Common myeloid progenitor, CD34-positive (primary cell): Measurements from ENCODE around the gene C5AR1.

ENCODE experiments used
- CTCF ChIA-PET: fragments of 350-600 bp; sonication (Branson Sonifier 250); formaldehyde crosslinking; loops from one replicate; lab custom pipeline; 2021; ENCODE audit warnings: antibody characterized with exemption; lab: Charles Lee
- POLR2A ChIA-PET: fragments of 350-600 bp; sonication (Branson Sonifier 250); formaldehyde crosslinking; loops from one replicate; lab custom pipeline; 2021; ENCODE audit warnings: antibody characterized with exemption; lab: Charles Lee
- DNase-seq, 3 donors: peaks; one replicate each; pipeline versions ENCODE4 v3.0.0 to v3.0.0-alpha.2; 2013
- H3K27ac ChIP-seq, 2 experiments: 1 replicate in 1 of 2; 2 replicates in 1 of 2; pipeline ENCODE4 v1.7.0; 2013; ENCODE audit warnings: inconsistent platforms in 2 of 2, low read length in 2 of 2, mild to moderate bottlenecking in 2 of 2, low read depth in 1 of 2, moderate library complexity in 1 of 2; ENCODE audit not compliant: severe bottlenecking in 2 of 2, insufficient read depth in 1 of 2, poor library complexity in 1 of 2
- H3K27me3 ChIP-seq, 5 experiments: replicated peaks in 2 of 5; 1 replicate in 3 of 5; 2 replicates in 2 of 5; pipeline versions ENCODE4 v1.6.1 to v1.7.0; 2013; ENCODE audit warnings: low read length in 4 of 5, mild to moderate bottlenecking in 2 of 5, moderate library complexity in 2 of 5, inconsistent platforms in 1 of 5; ENCODE audit not compliant: insufficient read depth in 5 of 5, control insufficient read depth in 4 of 5
- H3K36me3 ChIP-seq, 4 experiments: 1 replicate in 2 of 4; 2 replicates in 2 of 4; pipeline versions ENCODE4 v1.6.1 to v1.7.0; 2013; ENCODE audit warnings: low read length in 3 of 4, control low read depth in 1 of 4, mild to moderate bottlenecking in 1 of 4; ENCODE audit not compliant: control insufficient read depth in 4 of 4, insufficient read depth in 4 of 4
- H3K4me1 ChIP-seq, 4 experiments: 1 replicate in 3 of 4; 2 replicates in 1 of 4; pipeline versions ENCODE4 v1.6.1 to v1.7.1; 2013; ENCODE audit warnings: low read length in 3 of 4, mild to moderate bottlenecking in 3 of 4, control low read depth in 1 of 4, inconsistent platforms in 1 of 4, moderate library complexity in 1 of 4; ENCODE audit not compliant: control insufficient read depth in 4 of 4, insufficient read depth in 4 of 4; ENCODE audit errors: control extremely low read depth in 1 of 4
- H3K4me3 ChIP-seq, 7 experiments: 1 replicate in 4 of 7; 2 replicates in 3 of 7; pipeline versions ENCODE4 v1.5.1 to v1.7.0; 2013; ENCODE audit warnings: mild to moderate bottlenecking in 7 of 7, low read length in 6 of 7, moderate library complexity in 6 of 7, inconsistent platforms in 2 of 7, low read depth in 2 of 7, control low read depth in 1 of 7; ENCODE audit not compliant: insufficient read depth in 4 of 7, control insufficient read depth in 1 of 7; ENCODE audit errors: extremely low read depth in 1 of 7
- H3K9me3 ChIP-seq, 5 experiments: 1 replicate in 4 of 5; 2 replicates in 1 of 5; pipeline versions ENCODE4 v1.6.1 to v1.7.1; 2013; ENCODE audit warnings: low read length in 4 of 5, mild to moderate bottlenecking in 2 of 5, inconsistent platforms in 1 of 5, low read depth in 1 of 5, moderate library complexity in 1 of 5; ENCODE audit not compliant: control insufficient read depth in 4 of 5, insufficient read depth in 2 of 5; ENCODE audit errors: control extremely low read depth in 1 of 5
- WGBS: methylation state at CpG from one replicate; pipeline ENCODE4 v1.1.5; 2013; ENCODE audit not compliant: insufficient coverage; 5-methylcytosine and 5-hydroxymethylcytosine counted together

Gene C5AR1

GRCh38 chr19:47313754-47314295, 4.2 kb downstream of the C5AR1 start:
- DNase-seq: no peak

GRCh38 chr19:47315125-47315821, 5.6 kb downstream of the C5AR1 start:
- Histone ChIP-seq H3K36me3 (no peaks in the 10 kb centered on the region), H3K27ac (peak overlapping the region in 1 of 2 experiments; percentile 41), H3K9me3 (no peaks in the 10 kb centered on the region), H3K4me3 (no peak overlapping the region), H3K4me1 (peaks cover 0 to 6% (median 2%) of the 10 kb centered on the region in 4 experiments), H3K27me3 (peaks cover 0 to 24% (median 6%) of the 10 kb centered on the region in 5 experiments)
- peak; percentile 39 to 78 (median 73) for DNase-seq
- ChIA-PET POLR2A (no interaction called here), CTCF (interaction anchor here (0.7 to 1.6 kb wide), 4 partner anchors 9 to 31 kb away, joined by 3 to 4 read pairs (median 4); no protein-coding TSS in a partner anchor)
- WGBS: 47% methylated on average over 10 of the region's 12 CpGs

More at GRCh38 chr19:47313754-47314295, 4.2 kb downstream of the C5AR1 start:
- CTCF ChIA-PET: interaction anchor here (2.3 kb wide), 1 partner anchor 35 kb away, joined by 6 read pairs; the partner anchor contains the start of gene DHX34
- whole genome bisulfite sequencing: 90% methylated on average over 9 of the region's 10 CpGs
- no peak overlapping the region for H3K27ac ChIP-seq
- POLR2A ChIA-PET: interaction anchor here (0.6 kb wide), 1 partner anchor 1050 kb away, joined by 3 read pairs; the partner anchor contains the start of genes SYNGR4 and TMEM143
- H3K4me3 ChIP-seq: no peak overlapping the region
- H3K4me1 ChIP-seq: peaks cover 0 to 11% (median 2%) of the 10 kb centered on the region in 4 experiments
- no peaks in the 10 kb centered on the region for H3K9me3 ChIP-seq
- H3K36me3 ChIP-seq: no peaks in the 10 kb centered on the region
- H3K27me3 ChIP-seq: peaks cover 0 to 37% (median 10%) of the 10 kb centered on the region in 5 experiments

GRCh38 chr19:47316513-47316912, 6.9 kb downstream of the C5AR1 start:
- no peaks in the 10 kb centered on the region for H3K36me3 ChIP-seq
- H3K4me1 ChIP-seq: peaks cover 0 to 6% (median 2%) of the 10 kb centered on the region in 4 experiments
- 100% methylated on average over 3 of the region's 4 CpGs for WGBS

GRCh38 chr19:47319923-47320871, 10.5 kb downstream of the C5AR1 start:
- H3K27ac ChIP-seq: no peak overlapping the region
- ChIA-PET CTCF (interaction anchor here (1.4 kb wide), 1 partner anchor 20 kb away, joined by 3 read pairs; no protein-coding TSS in a partner anchor), POLR2A (no interaction called here)
- peaks cover 0 to 4% (median 0%) of the 10 kb centered on the region in 5 experiments for H3K9me3 ChIP-seq
- peaks cover 2 to 14% (median 9%) of the 10 kb centered on the region in 4 experiments for H3K4me1 ChIP-seq
- no peak overlapping the region for H3K4me3 ChIP-seq
- H3K27me3 ChIP-seq: peaks cover 0 to 21% (median 2%) of the 10 kb centered on the region in 5 experiments
- no peaks in the 10 kb centered on the region for H3K36me3 ChIP-seq
- DNase-seq: no peak
- 95% methylated on average over 46 of the region's 46 CpGs for WGBS

More at GRCh38 chr19:47316513-47316912, 6.9 kb downstream of the C5AR1 start:
- ChIA-PET POLR2A (no interaction called here), CTCF (interaction anchor here (0.9 to 1.7 kb wide), 3 partner anchors 11 to 32 kb away, joined by 4 to 5 read pairs (median 5); no protein-coding TSS in a partner anchor)
- Histone ChIP-seq H3K9me3 (peaks cover 0 to 4% (median 0%) of the 10 kb centered on the region in 5 experiments), H3K4me3 (no peak overlapping the region), H3K27ac (no peak overlapping the region), H3K27me3 (peaks cover 0 to 16% (median 2%) of the 10 kb centered on the region in 5 experiments)
- no peak for DNase-seq

GRCh38 chr19:47321630-47322029, 12.0 kb downstream of the C5AR1 start:
- Histone ChIP-seq H3K27me3 (peaks cover 0 to 19% (median 2%) of the 10 kb centered on the region in 5 experiments), H3K36me3 (no peaks in the 10 kb centered on the region), H3K9me3 (peaks cover 0 to 4% (median 0%) of the 10 kb centered on the region in 5 experiments), H3K4me1 (peaks cover under 1 to 10% (median 8%) of the 10 kb centered on the region in 4 experiments), H3K27ac (no peak overlapping the region), H3K4me3 (no peak overlapping the region)
- no CpG with 5 or more reads among the region's 1 CpG for WGBS
- no peak for DNase-seq
- CTCF ChIA-PET: interaction anchor here (1.4 to 1.6 kb wide), 2 partner anchors 14 to 22 kb away, joined by 3 to 5 read pairs; no protein-coding TSS in a partner anchor
- POLR2A ChIA-PET: interaction anchor here (0.6 kb wide), 1 partner anchor 69 kb away, joined by 3 read pairs; no protein-coding TSS in a partner anchor

GRCh38 chr19:47322058-47322457, 12.4 kb downstream of the C5AR1 start:
- Histone ChIP-seq H3K4me1 (peaks cover 0 to 10% (median 8%) of the 10 kb centered on the region in 4 experiments), H3K4me3 (no peak overlapping the region), H3K9me3 (peaks cover 0 to 4% (median 0%) of the 10 kb centered on the region in 5 experiments), H3K27ac (no peak overlapping the region), H3K36me3 (no peaks in the 10 kb centered on the region), H3K27me3 (peaks cover 0 to 19% (median 2%) of the 10 kb centered on the region in 5 experiments)
- ChIA-PET CTCF (interaction anchor here (1.4 to 1.6 kb wide), 2 partner anchors 13 to 22 kb away, joined by 3 to 5 read pairs; no protein-coding TSS in a partner anchor), POLR2A (interaction anchor here (0.6 kb wide), 1 partner anchor 68 kb away, joined by 3 read pairs; no protein-coding TSS in a partner anchor)
- peak in 2 of 3 donors; percentile 42 to 56 for DNase-seq
- 80% methylated on average over 1 of the region's 2 CpGs for WGBS
